Stimulated activated CD8-positive, alpha-beta memory T cell treated with anti-CD3 and anti-CD28 coated beads, Interleukin-12 subunit alpha, Interleukin-12 subunit beta, amount 100 ng/mL, for 4 hours (primary cell): ENCODE measurements around the gene SYT3.
A peak's percentile ranks its signal among the peaks of the same experiment; 100 is the strongest.

ENCODE experiments used
- DNase-seq: peaks from one replicate; pipeline ENCODE4 v3.0.0-alpha.2; 2020; ENCODE audit warnings: low read depth

Gene SYT3, protein sequence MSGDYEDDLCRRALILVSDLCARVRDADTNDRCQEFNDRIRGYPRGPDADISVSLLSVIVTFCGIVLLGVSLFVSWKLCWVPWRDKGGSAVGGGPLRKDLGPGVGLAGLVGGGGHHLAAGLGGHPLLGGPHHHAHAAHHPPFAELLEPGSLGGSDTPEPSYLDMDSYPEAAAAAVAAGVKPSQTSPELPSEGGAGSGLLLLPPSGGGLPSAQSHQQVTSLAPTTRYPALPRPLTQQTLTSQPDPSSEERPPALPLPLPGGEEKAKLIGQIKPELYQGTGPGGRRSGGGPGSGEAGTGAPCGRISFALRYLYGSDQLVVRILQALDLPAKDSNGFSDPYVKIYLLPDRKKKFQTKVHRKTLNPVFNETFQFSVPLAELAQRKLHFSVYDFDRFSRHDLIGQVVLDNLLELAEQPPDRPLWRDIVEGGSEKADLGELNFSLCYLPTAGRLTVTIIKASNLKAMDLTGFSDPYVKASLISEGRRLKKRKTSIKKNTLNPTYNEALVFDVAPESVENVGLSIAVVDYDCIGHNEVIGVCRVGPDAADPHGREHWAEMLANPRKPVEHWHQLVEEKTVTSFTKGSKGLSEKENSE

DNA sequence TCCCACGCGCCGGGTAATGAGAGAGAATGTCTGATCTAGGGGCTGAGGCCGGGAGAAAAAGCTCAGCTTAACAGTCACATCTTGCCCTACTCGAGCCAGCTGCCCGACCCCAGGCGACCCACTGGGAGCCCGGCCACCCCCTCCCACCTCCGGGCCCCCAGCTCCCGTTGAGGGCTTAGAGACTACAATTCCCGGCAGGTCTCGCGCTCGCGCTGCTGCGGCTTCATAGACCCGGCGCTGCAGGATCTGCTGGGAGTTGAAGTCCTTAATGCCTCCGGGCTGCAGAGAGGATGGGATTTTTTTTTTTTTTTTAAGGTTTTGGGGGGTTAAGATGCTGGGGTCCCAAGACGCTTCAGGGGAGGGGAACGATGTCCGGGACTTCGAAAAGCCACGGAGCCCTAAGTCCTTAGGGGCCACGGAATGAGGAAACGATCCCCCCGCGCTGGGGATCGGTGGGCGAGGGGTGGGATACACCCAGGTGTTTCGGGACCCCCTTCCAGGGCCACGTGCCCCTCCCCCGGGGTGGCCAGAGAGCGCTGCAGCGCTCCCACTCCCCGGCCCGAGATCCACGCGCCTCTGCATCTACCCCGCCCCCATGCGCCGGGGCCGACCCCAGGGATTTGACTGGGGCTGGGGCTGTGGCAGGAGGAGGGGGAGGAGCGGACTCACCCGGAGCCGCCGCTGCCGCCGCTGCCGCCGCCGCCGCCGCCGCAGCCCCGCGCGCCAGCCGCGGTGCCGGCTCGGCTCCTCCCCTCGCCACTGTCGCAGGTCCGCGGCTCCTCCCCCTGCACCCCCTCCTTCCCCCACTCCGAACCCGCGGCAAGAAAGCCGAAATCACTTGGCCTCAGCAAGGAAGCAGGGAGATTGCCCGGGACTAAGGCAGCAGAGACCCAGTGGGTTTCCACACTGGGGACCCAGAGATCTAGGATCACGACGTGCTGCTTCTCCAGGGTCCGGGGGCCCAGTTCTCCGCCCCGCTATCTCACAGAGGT lies at the start of gene SYT3:
TSS of gene SYT3 (minus strand) at position 761 of the 992 bp plus-strand sequence. CDS start 2,470 bp downstream, outside the sequence.
- DNase-seq: no peak

DNA sequence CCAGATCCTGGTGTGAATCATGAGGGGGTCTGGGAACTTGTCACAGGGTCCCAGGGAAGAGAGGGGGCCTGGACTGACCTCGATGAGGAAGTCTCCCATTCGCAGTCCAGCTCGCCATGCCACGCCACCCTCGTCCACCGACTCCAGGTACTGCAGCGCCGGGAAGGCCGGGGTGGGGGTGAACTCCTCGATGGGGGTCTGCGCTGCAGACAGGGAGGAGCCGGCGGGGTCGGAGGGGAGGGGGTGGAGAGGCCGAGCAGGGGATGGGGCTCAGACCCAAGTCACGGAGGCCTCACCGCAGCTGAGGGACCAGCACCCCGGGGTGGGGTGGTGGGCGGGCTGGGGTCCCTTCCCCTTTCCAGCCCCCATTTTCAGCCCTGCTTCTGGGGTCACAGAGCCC lies 49.1 kb upstream of the SYT3 start:
- DNase-seq: no peak

DNA sequence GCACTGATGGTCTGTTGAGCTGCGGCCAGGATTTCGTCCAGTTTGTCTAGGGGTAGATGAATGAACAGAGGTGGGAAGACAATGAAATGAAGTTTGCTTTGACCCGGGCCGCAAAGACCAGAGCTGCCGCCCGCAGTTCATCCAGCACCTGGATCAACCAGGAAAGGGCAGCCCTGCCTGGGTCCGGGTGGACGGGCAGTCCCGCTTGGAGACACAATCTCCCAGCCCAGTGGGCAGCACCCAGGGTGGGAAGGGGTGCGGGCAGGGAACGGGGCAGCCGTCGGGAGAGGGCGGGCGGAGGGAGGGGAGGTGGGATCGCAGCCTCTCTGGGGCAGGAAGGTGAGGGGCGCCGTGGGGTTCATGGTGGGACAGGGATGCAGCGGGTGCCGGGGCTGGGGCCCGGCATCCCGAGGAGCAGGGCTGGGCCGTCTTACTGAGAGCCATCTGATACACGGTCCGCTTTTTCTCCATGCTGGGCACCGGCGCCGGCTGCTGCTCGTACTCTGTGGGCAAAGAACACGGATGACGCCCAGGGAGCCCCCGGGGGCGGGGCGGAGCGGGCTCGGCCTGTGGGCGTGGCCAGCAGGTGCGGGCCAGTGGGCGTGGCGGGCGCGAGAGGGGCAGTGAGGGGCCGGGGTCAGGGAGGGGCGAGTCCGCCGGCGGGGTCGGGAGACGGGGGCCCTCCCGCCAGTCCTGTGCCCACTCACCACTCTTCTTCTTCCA lies 46.8 kb upstream of the SYT3 start:
- DNase-seq: no peak

DNA sequence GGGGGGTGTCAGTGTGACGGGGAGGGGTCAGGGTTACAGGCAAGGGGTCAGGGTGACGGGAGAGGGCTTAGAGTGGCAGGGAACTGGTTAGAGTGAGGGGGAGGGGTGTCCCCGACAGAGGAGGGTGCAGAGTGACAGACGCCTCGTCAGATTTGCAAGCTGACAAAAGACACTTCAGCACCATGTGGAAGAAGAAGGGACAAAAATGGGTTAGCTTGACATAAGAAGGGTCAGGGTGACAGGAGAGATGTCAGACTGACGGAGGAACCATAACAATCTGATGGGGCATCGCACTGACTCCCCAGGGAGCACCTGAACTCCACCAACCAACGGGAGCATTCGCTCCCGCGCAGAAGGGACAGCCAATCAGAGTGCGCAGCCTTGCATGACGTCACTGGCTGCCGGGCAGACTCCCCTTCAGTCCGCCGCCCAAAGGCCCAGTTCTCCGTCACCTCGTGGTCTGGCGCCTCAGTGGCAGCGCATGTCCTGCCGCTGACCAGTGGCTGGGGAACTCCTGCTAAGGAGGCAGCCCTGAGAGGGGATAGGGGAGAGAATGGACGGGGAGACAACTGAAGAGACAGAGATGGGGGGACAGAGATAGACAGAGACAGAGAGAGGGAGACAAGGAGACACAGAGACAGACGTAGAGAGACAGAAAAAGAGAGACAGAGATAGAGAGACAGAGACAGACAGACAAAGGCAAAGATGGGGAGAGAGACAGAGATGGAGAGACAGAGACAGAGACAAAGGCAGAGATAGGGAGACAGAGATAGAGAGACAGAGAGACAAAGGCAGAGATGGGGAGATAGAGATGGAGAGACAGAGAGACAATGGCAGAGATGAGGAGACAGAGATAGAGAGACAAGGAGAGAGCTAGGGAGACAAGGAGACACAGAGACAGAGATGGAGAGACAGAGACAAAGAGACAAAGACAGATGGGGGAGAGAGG lies 39.8 kb upstream of the SYT3 start:
- peak; percentile 56 for DNase-seq

DNA sequence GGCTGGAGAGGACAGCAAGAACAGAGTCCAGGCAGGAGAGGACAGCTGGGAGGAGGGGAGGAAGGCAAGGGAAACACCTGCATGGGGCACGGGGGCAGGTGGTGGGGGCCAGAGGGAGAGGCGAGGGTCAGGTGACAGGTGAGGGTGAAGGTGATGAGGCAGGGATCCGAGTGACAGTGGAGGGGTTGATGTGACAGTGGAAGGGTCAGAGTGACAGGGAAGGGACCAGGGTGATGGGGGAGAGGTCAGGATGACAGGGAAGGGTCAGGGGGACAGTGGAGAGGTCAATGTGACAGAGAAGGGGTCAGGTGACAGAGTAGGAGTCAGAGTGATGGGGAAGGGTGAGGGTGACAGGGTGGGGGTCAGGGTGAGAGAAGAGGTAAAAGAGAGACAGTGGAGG lies 38.6 kb upstream of the SYT3 start:
- DNase-seq: no peak

DNA sequence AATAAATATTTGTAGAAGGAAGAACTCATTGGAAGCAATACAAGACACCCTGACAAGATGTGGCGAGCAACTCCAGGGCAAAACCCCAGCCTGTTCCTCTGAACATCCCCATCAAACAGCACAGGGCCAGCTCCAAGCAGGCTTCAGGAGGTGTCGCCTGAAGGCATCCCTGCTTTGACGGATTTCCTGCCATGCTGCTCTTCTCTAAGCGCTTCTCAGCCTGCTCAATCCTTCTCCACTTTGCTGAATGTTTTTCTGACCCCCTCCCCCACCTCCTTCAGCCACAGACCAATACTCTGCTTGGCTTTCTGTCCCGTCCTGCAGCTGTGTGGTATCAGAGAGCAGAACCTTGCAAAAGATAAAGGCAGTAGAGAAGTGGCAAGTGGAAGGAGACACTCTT lies 38.0 kb upstream of the SYT3 start:
- DNase-seq: no peak

DNA sequence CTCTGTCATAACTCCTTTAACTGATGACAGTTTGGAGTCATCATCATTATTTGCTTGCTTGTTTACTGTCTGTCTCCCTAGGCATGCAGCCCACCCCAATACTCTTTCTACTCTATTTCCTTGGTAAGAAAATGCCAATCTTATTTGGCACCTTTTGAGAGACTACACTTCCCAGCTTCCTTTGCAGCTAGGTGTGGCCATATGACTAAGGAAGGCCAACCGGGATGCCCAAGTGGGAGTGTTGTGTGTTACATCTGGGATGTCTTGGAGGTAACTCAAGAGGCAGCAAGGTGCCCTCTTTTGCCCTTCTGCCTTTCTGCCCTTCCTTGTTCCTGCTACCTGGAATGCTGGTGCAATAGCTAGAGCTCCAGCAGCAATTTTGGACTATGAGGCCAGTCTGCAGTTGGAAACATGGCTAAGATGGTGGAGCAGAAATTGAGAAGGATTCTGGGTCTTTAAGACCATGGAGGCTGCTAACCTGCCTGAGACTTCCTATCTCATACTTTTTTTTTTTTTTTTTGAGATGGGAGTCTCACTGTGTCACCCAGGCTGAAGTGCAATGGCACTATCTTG lies 37.0 kb upstream of the SYT3 start:
- DNase-seq: no peak

DNA sequence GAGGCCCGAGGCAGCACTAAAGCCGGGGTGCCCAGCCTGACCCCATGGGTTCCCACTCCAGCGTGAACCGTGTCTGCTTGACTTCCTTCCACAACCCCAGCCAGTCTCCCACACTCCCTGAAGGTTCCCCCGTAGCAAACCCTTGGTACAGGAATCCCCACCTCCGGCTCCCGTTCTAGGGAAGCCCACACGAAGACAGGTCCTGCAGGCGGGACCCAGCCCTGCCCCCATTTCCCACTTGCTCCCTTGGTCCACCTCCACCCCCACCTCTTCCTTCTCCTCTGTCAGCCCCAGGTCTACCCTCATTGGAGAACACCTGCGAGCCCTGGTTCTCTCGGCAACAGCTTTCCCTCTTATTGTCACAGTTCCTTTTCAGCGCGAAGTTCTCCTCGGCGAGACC lies 33.4 kb upstream of the SYT3 start:
- no peak for DNase-seq

DNA sequence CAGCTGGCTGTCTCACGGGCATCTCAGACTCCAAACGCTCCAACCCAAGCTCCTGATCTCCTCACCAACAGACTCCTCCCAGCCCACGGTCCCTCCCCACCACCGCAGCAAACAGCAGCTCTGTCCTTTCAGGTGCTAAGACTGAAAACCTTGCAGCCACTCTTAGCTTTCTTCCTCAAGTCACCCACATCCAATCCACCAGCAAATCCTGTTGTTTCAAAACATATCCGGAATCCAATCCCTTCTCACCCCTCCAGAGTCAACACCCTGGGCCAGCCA lies 30.4 kb upstream of the SYT3 start:
- no peak for DNase-seq

DNA sequence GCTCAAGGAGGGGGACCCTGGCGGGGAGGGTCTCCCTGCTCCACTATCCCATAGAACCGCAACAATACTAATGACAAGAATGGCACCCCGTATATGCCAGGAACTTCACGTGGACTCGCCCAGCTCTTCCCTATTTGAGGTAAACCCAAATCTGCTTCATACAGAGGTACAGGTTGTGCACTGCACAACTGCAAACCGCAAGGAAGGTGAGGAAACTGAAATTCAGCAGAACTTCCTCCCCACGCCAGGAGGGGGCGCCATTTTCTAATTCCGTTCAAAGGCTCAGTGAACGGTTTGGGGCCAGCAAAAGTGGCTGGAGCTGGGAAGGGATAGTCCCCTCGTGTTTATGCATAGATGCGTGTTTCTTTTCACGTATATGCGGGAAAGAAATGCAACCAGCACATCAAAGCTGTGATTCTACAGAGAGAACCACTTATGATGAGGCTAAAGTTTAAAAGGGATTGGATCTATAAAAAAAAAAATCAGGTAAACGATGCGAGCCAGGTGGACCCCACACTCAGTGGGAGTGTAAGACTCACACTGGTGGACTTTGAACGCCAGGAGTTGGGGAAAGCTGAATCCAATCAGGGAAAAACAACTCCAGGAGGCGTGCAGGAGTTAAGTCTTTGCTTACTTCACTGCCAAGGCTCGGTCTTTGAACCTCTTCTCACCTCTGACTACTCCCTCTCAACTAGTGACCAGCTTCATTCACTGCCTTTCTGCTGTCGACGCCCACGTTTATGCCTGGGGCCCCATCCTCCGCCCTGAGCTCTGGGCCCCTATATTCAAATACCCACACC lies 29.8 kb upstream of the SYT3 start:
- no peak for DNase-seq

DNA sequence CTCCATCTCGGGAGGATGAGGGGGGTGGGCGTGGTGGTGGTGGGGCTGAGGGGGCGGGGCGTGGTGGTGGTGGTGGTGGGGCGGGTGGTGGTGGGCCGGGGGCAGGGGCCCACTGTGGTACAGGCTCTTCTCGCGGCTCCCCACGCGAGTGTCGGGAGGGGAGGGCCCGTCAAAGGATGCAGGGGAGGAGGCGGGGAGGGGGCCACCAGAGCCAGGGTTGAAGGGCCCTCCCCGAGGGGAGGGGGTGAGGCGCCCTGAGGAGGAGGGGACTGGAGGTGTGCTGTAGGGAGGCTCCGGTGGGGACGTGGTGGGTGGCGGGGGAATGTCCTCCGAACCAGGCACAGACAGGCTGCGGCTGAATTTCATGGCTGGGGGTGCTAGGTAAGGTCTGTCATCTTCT lies 29.2 kb upstream of the SYT3 start:
- no peak for DNase-seq

DNA sequence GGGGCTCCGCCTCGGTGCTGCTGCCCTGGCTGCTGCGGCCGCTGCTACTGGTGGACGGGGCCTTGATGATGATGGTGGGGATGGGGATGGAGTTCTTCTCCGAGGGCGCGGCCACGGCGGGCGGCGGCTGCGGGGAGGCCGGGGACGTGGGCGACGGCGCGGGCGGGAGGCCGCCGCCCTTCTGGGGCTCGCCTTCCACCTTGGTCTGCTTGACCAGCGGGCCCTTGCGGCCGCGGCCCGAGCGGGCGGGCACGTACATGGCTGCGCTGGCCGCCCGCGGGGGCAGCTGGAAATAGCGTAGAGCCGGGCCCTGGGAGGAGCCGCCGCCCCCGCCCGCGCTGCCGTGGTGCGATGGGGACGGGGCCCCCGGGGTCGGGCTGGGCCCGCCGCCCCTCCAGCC lies 28.7 kb upstream of the SYT3 start:
- no peak for DNase-seq

DNA sequence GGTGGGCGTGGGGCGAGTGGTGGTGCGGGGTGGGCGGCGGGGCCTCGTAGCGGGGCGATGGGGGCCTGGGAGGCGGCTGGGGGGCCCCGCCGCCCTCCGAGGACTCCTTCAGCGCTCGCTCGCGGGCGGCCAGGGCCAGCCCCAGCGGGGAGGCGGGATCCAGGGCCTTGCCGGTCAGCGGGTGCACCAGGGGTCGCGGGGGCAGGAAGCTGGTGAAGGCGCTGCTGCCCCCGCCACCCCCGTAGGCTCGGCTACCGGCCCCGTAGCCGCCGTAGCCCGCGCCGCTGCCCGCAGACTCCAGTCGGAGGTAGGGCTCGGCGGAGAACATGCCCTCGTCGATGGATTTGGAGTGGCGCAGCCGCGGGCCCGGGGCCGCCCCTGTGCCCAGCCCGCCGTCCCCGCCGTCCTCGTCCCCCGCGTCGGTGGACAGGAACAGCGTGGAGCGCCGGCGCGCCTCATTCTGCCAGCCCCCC lies 28.1 kb upstream of the SYT3 start:
- no peak for DNase-seq

DNA sequence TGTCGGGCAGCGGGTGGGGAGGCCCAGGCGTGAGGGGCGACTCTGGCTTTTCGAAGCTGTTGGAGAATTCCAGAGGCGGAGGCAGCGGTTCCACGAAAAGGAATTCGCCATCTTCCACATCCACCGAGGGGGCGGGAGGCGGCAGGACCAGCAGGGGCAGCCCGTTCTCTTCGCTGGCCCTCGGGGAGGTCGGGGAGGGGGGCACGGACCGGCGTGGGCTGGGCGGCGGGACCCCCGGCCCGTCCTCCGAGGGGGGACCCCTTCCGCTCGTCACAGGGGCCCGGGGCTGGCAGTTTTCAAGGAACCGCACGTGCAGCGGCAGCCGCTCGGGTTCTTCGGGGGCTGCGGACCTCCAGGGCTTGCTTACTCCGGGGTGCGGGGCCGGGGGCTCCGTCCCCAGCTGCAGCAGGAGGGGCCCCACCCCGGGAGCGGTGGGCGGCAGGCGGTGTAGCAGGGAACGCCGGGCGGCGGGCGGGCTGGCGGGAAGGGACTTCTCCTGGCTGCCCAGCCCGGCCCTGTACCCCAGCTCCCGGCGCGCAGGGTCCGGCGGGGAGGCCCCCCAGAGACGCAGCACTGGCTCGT lies 27.6 kb upstream of the SYT3 start:
- no peak for DNase-seq

DNA sequence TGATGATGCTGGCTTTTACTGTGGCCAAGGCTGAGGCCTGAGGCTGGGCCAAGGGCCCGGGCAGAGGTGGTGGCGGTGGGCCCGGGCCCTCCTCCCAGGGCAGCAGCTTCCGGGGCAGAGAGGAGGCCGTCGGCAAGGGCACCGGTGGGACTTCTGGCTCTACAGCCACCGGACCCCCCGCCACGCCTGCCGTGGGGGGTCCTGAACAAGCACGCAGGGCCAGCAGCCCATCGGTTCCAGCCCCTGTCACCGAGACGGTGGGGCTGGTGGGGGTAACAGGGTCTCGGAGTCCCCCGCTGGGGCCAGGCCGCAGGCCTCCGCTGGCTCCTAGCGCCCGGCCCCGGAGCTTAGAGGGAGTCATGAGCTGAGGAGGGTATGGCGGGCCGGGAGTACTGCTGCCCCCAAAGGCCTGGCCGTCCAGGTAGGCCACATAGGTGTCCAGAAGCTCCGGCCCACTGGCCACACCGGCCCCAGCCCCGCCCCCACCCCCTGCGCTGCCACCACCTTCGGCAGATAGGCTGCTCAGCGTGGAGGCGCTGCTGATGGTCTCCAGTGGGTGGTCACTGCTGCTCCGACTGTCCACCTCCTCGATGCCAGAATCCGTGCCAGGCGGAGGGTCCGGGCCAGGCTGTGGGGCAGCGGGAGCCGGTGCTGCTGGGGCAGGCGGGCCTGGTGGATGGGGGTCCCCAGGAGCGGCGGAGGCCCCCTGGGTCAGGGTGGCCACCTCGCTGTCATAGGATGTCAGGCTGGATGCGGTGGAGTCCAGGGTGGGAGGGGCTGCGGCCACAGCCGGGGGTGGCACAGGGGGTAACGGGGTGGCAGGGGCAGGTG lies 26.9 kb upstream of the SYT3 start:
- no peak for DNase-seq

DNA sequence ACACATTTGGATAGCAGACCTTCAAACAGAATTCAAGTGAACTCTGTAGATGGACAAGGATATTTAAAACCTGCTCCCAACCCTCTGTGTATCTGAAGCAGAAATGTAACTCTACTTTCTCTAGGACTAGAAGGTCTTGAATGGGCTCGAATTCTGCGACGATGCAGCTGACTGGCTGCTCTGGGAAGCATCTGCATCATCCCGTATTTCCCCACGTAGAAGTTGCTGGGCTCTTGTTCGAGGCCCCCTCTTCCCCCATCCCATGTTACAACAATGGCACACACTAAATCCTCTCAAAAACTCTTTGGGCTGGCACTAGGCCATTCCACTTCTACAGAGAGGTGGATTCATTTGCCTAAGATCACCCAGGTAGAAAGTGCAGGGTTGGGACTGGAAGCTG lies 24.5 kb upstream of the SYT3 start:
- DNase-seq: no peak

DNA sequence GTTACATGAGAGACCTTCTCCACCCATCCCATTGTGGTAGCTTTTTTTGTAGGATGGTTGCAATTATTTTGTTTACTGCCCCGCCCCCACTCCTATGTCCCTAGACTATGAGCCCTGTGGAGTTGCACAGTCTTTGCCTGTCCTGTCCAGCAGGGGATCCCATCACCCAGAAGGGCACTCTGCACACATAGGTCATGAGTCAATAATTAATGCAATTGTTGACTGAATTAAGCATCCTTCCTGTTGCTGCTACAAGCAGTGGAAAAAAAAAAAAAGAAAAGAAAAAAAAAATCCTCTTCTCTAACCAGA lies 23.8 kb upstream of the SYT3 start:
- no peak for DNase-seq

DNA sequence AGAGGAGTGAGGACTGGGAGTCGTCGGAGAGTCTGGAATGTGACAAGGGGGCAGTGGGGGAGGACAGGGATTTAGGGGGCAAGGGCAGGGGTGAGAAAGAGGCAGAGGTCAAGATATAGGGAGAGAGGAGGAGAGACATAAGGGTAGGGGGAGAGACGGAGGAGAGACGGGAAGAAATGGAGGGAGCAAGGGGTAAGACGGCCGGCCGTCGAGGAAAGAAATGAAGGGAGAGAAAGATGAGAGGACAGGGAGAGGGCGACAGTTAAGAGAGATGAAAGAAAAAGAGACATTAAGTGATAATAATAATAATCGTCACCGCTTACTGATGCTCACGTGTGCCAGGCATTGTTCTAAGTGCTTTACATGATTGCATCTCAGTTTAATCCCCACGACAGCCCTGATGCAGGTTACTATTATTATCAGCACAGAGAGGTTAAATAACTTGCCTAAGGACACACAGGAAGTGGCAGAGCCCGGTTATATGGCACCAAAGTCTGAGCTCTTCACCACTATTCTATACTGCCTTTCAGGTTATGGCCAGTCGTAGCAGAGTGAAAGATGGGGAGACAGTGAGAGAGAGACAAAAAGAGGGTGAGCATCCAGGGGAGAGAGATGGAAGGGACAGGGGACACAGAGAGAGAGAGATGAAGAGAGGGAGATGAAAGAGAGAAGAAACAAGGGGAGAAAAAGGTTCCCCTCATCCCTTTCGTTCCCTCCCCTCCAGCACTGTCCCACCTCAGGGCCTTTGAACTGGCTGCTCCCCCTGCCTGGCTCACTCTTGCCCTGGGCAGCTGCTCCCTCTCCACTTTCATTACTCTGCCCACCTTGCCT lies 23.2 kb upstream of the SYT3 start:
- DNase-seq: no peak
